Activated CD4-positive, alpha-beta T cell treated with anti-CD3 and anti-CD28 coated beads for 36 hours (primary cell): Measurements from ENCODE around the gene EGLN1. TPM values are rescaled to one million over a fixed set of nuclear protein-coding genes. Genes with fewer than 3 reads are reported as not detected.

Source experiments
- ATAC-seq: fragments of 200-7000 bp; cut with Tn5 transposase; one replicate; pipeline ENCODE4 v1.10.0; 2021; ENCODE audit warnings: mild to moderate bottlenecking, moderate library complexity
- CTCF ChIA-PET: fragments of 350-600 bp; sonication (Branson Sonifier 250); formaldehyde crosslinking; loops from one replicate; lab custom pipeline; 2021; ENCODE audit warnings: antibody characterized with exemption; lab: Charles Lee
- POLR2A ChIA-PET: fragments of 350-600 bp; sonication (Branson Sonifier 250); formaldehyde crosslinking; loops from one replicate; lab custom pipeline; 2021; ENCODE audit warnings: antibody characterized with exemption, inconsistent platforms; lab: Charles Lee
- DNase-seq: peaks from one replicate; pipeline ENCODE4 v3.0.0-alpha.2; 2020
- H3K27ac Mint-ChIP-seq: one replicate; pipeline ENCODE4 v1.8.0; 2021; ENCODE audit warnings: mixed read lengths
- H3K27me3 Mint-ChIP-seq: one replicate; pipeline ENCODE4 v1.8.0; 2021; ENCODE audit warnings: mixed read lengths
- H3K36me3 Mint-ChIP-seq: one replicate; pipeline ENCODE4 v1.8.0; 2021; ENCODE audit warnings: low read depth, mixed read lengths
- H3K4me1 Mint-ChIP-seq: one replicate; pipeline ENCODE4 v1.8.0; 2021; ENCODE audit warnings: mixed read lengths
- H3K4me3 Mint-ChIP-seq: one replicate; pipeline ENCODE4 v1.8.0; 2021; ENCODE audit warnings: mild to moderate bottlenecking, moderate library complexity, mixed read lengths
- H3K9me3 Mint-ChIP-seq: one replicate; pipeline ENCODE4 v1.8.0; 2021; ENCODE audit warnings: low read depth, mixed read lengths
- intact Hi-C, 2 experiments: fragments of 100-400 bp; cut with DNase I in 1 of 2; cut with micrococcal nuclease in 1 of 2; formaldehyde crosslinking; loops; one replicate each; pipeline versions ENCODE4 v1.14.2 to v1.15.1; 2022 to 2024; cut with DNase I, micrococcal nuclease
- total RNA-seq, 2 experiments: library from RNA; stranded (reverse); gene quantifications; one replicate each; pipeline ENCODE4 v1.2.3, GENCODE V29; 2021

Gene EGLN1
- total RNA-seq, 2 experiments from 2014 or later = 31.5 to 43.7 TPM

GRCh38 chr1:231340328-231341013 lies 81.6 kb downstream of the EGLN1 start:
- Mint-ChIP-seq H3K4me1 (peaks cover 28% of the 10 kb centered on the region), H3K9me3 (peaks cover 3% of the 10 kb centered on the region), H3K27ac (no peak overlapping the region), H3K36me3 (peaks cover 43% of the 10 kb centered on the region), H3K4me3 (no peak overlapping the region), H3K27me3 (no peaks in the 10 kb centered on the region)
- ATAC-seq (no peak), DNase-seq (no peak)
- CTCF ChIA-PET = interaction anchor here (1.3 to 1.6 kb wide), 2 partner anchors 10 to 45 kb away, joined by 4 read pairs; no protein-coding TSS in a partner anchor
- POLR2A ChIA-PET = interaction anchor here (0.6 kb wide), 1 partner anchor 10 kb away, joined by 3 read pairs; no protein-coding TSS in a partner anchor
- intact Hi-C loops = no loop called here

GRCh38 chr1:231338270-231339128 lies 83.6 kb downstream of the EGLN1 start, which contains the start of gene SPRTN:
Gene SPRTN (plus strand): TSS chr1:231338293. CDS start chr1:231338384, 91 bp downstream.
- intact Hi-C loops = loop anchor here (1.0 to 5.0 kb wide), 11 partner anchors 84 to 696 kb away; partner anchors contain the start of genes ARV1 (in 2 of the 2), EGLN1 (in 2 of the 2), C1orf198 (in 1 of the 2) and COG2 (in 1 of the 2)
- Mint-ChIP-seq H3K27me3 (no peaks in the 10 kb centered on the region), H3K9me3 (peaks cover 4% of the 10 kb centered on the region), H3K4me3 (peak within 1 kb of the TSS; percentile 93), H3K4me1 (peaks cover 37% of the 10 kb centered on the region), H3K36me3 (peaks cover 50% of the 10 kb centered on the region), H3K27ac (peak within 1 kb of the TSS; percentile 98)
- CTCF ChIA-PET = interaction anchor here (0.6 to 2.1 kb wide), 12 partner anchors 11 to 705 kb away, joined by 3 to 13 read pairs (median 4); partner anchors contain the start of gene TSNAX
- POLR2A ChIA-PET = interaction anchor here (0.7 to 1.6 kb wide), 7 partner anchors 8 to 274 kb away, joined by 3 to 11 read pairs (median 4); partner anchors contain the start of gene TSNAX
- DNase-seq (no peak), ATAC-seq (no peak)

DNA sequence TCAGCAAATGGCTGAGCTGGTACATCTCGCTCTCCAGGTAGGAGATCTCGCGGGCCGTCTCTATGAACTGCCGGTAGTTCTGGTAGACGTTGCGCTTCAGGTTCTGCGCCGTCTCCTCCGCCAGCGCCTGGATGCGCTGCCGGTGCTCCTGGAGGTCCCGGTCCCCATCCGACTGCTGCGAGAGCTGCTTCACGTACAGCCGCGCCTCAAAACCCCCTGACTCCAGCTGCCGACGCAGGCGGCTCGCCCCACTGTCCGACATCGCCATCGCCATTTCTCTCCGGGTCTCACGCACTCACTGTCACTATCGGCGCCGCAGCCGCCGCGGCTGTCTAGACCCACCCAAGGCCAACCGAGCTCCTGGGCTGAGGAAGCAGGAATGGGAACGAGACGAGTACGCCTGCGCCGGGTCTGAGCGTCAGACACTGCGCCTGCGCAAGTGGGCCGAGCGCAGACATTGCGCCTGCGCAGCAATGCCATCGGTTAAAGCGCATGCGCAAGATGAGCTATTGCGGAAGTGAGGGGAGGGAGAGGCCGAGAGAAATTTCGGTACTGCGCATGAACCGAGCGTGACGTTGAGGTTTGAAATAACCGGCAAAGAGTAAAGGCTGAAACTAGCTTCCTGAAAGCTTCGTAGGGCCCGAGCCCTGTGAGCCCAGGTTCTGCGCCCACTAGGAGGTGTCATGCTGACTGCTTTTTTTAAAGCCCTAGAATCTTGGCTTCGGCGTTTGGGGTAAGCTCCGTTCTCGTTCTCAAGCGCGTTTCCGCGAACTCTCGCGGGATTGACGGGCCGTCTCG lies 84.4 kb downstream of the EGLN1 start, which contains the start of gene EXOC8:
TSS of gene EXOC8 (minus strand) at position 381 of the 798 bp plus-strand sequence. CDS start at position 274, 107 bp downstream.
- Mint-ChIP-seq H3K9me3 (peaks cover 4% of the 10 kb centered on the region), H3K4me1 (peaks cover 44% of the 10 kb centered on the region), H3K4me3 (peak within 1 kb of the TSS; percentile 93), H3K27me3 (no peaks in the 10 kb centered on the region), H3K27ac (peak within 1 kb of the TSS; percentile 98), H3K36me3 (peaks cover 48% of the 10 kb centered on the region)
- ChIA-PET POLR2A (interaction anchor here (0.7 to 1.6 kb wide), 7 partner anchors 9 to 275 kb away, joined by 3 to 11 read pairs (median 4); partner anchors contain the start of gene TSNAX), CTCF (interaction anchor here (0.6 to 2.1 kb wide), 12 partner anchors 12 to 704 kb away, joined by 3 to 13 read pairs (median 4); partner anchors contain the start of gene TSNAX)
- ATAC-seq (peak; percentile 82), DNase-seq (peak; percentile 97)
- intact Hi-C loops = loop anchor here (1.0 to 5.0 kb wide), 11 partner anchors 85 to 695 kb away; partner anchors contain the start of genes ARV1 (in 2 of the 2), EGLN1 (in 2 of the 2), GNPAT (in 2 of the 2) and TSNAX (in 2 of the 2)

- Mint-ChIP-seq H3K27me3 (no peaks in the 10 kb centered on the region), H3K9me3 (peaks cover 4% of the 10 kb centered on the region), H3K27ac (peak overlapping the region; percentile 98), H3K36me3 (peaks cover 50% of the 10 kb centered on the region), H3K4me3 (peak overlapping the region; percentile 93), H3K4me1 (peaks cover 46% of the 10 kb centered on the region)
- ChIA-PET CTCF (interaction anchor here (1.3 to 1.4 kb wide), 2 partner anchors 22 to 56 kb away, joined by 3 to 4 read pairs; no protein-coding TSS in a partner anchor), POLR2A (interaction anchor here (1.0 to 1.6 kb wide), 3 partner anchors 84 to 276 kb away, joined by 3 to 11 read pairs (median 4); partner anchors contain the start of gene TSNAX)
- intact Hi-C loops = loop anchor here (1.0 to 5.0 kb wide), 4 partner anchors 85 to 470 kb away; partner anchors contain the start of genes C1orf198 (in 1 of the 2), EGLN1 (in 1 of the 2), GNPAT (in 1 of the 2) and TSNAX (in 1 of the 2)
- DNase-seq (no peak), ATAC-seq (peak; percentile 3)
Measured at GRCh38 chr1:231337043-231337471, 85.0 kb downstream of the EGLN1 start.

GRCh38 chr1:231335663-231336602 lies 86.2 kb downstream of the EGLN1 start:
- CTCF ChIA-PET = interaction anchor here (0.7 to 1.7 kb wide), 4 partner anchors 18 to 281 kb away, joined by 3 to 5 read pairs (median 4); no protein-coding TSS in a partner anchor
- peak overlapping the region; percentile 82 for H3K27ac Mint-ChIP-seq
- H3K4me1 Mint-ChIP-seq = peaks cover 49% of the 10 kb centered on the region
- peak overlapping the region; percentile 93 for H3K4me3 Mint-ChIP-seq
- POLR2A ChIA-PET = interaction anchor here (0.6 kb wide), 2 partner anchors 55 to 257 kb away, joined by 3 read pairs; no protein-coding TSS in a partner anchor
- ATAC-seq (no peak), DNase-seq (peak; percentile 12)
- peaks cover 50% of the 10 kb centered on the region for H3K36me3 Mint-ChIP-seq
- intact Hi-C loops = loop anchor here (5.0 kb wide), 2 partner anchors 86 to 469 kb away; partner anchors contain the start of genes C1orf198 (in 1 of the 2) and EGLN1 (in 1 of the 2)
- H3K9me3 Mint-ChIP-seq = peaks cover 4% of the 10 kb centered on the region
- H3K27me3 Mint-ChIP-seq = no peaks in the 10 kb centered on the region

DNA sequence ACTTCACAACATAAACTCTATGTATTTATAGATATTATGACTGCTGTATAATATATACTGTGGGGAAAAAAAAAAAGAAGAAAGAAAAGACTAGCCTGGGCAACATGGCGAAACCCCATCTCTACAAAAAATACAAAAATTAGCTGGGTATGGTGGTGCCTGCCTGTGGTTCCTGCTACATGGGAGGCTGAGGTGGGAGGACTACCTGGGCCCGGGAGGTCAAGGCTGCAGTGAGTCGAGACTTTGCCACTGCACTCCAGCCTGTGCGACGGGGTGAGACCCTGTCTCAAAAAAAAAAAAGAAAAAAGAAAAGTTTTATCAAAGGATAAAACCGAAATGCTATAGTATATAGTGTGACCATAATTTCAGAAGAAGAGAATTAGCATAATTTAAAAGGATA lies 87.1 kb downstream of the EGLN1 start:
- Mint-ChIP-seq H3K4me1 (peaks cover 46% of the 10 kb centered on the region), H3K27ac (no peak overlapping the region), H3K4me3 (peak overlapping the region; percentile 93), H3K9me3 (peaks cover 4% of the 10 kb centered on the region), H3K36me3 (peaks cover 44% of the 10 kb centered on the region), H3K27me3 (no peaks in the 10 kb centered on the region)
- intact Hi-C loops = loop anchor here (5.0 kb wide), 2 partner anchors 87 to 468 kb away; partner anchors contain the start of genes C1orf198 (in 1 of the 2) and EGLN1 (in 1 of the 2)
- ChIA-PET POLR2A (interaction anchor here (0.6 kb wide), 1 partner anchor 258 kb away, joined by 3 read pairs; no protein-coding TSS in a partner anchor), CTCF (interaction anchor here (1.7 kb wide), 1 partner anchor 271 kb away, joined by 5 read pairs; no protein-coding TSS in a partner anchor)
- no peak for DNase-seq
- no peak for ATAC-seq

DNA sequence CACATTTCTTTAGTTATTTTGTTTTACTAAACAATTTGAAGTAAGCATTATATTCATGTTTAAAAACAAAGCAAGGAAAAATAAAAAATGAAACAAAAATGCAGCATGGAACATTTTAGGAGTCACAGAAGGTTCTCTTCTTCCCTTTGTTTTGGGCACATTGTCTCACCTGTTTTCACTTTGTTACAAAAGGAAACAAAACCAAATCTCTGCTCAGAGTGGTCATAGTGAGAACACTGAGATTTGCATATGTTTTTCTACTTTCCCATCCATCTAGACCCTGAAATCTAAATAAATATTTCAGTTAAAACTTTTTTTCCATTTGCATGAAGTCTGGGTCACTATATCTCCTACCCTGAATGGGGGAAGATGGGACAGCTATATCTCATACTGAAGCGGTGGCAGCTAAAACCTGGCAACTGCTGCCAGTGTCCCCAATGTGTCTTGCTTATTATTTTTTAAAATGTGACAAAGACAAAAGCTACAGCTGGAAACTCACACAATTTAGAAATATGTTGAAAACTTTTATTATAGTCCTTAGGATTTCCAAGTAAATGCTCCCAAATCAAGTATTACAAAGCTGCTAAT lies 87.9 kb downstream of the EGLN1 start:
- POLR2A ChIA-PET = no interaction called here
- ATAC-seq (no peak), DNase-seq (no peak)
- H3K27ac Mint-ChIP-seq = no peak overlapping the region
- H3K4me1 Mint-ChIP-seq = peaks cover 40% of the 10 kb centered on the region
- CTCF ChIA-PET = no interaction called here
- peak overlapping the region; percentile 93 for H3K4me3 Mint-ChIP-seq
- intact Hi-C loops = no loop called here
- peaks cover 44% of the 10 kb centered on the region for H3K36me3 Mint-ChIP-seq
- peaks cover 4% of the 10 kb centered on the region for H3K9me3 Mint-ChIP-seq
- H3K27me3 Mint-ChIP-seq = no peaks in the 10 kb centered on the region

DNA sequence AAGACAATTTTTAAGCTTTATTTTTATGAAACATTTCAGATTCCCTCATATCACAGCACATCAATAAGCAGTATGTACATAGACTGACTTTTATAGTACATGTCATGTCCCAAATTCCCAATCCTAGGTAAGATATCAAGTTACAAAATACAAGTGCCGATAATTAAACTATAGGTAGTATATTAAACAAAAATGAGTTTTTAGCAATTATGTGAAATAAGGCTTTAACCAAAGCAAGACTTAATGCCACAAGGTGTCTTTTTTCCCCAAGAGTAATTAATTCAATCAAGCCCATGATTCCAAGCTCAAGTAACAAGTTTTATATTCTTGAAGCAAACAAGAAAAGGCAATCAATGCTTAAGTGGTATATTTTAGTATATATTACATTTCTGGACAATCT lies 89.3 kb downstream of the EGLN1 start:
- DNase-seq (no peak), ATAC-seq (no peak)
- Mint-ChIP-seq H3K27ac (no peak overlapping the region), H3K4me1 (peaks cover 41% of the 10 kb centered on the region), H3K27me3 (no peaks in the 10 kb centered on the region), H3K4me3 (no peak overlapping the region), H3K9me3 (peaks cover 4% of the 10 kb centered on the region), H3K36me3 (peaks cover 43% of the 10 kb centered on the region)
- ChIA-PET CTCF (interaction anchor here (1.2 to 1.6 kb wide), 2 partner anchors 256 to 269 kb away, joined by 3 to 4 read pairs; no protein-coding TSS in a partner anchor), POLR2A (no interaction called here)
- intact Hi-C loops = no loop called here
